H9 (cell line): ENCODE measurements around the gene CCNI2. TPM values are rescaled to one million over a fixed set of nuclear protein-coding genes. Genes with fewer than 3 reads are reported as not detected.

ENCODE experiments used
- DNase-seq: peaks from one replicate; pipeline ENCODE4 v3.0.0-alpha.2; 2017
- H2AFZ ChIP-seq: one replicate; pipeline ENCODE4 v1.6.1; 2013; ENCODE audit warnings: mild to moderate bottlenecking, low read length, control low read depth, moderate library complexity
- H2AK5ac ChIP-seq: 2 replicates; pipeline ENCODE4 v1.6.1; 2013; ENCODE audit warnings: low read length, control low read depth, mixed read lengths; ENCODE audit not compliant: insufficient read length
- H2BK120ac ChIP-seq: one replicate; pipeline ENCODE4 v1.6.1; 2013; ENCODE audit warnings: low read depth, mild to moderate bottlenecking, low read length, control low read depth, inconsistent platforms; ENCODE audit not compliant: poor library complexity, severe bottlenecking
- H2BK12ac ChIP-seq: 2 replicates; pipeline ENCODE4 v1.6.1; 2013; ENCODE audit warnings: low read length, control low read depth, mixed read lengths, low read depth; ENCODE audit not compliant: insufficient read length
- H2BK15ac ChIP-seq: 2 replicates; pipeline ENCODE4 v1.6.1; 2013; ENCODE audit warnings: low read depth, low read length, control low read depth
- H2BK20ac ChIP-seq: one replicate; pipeline ENCODE4 v1.6.1; 2013; ENCODE audit warnings: low read depth, mild to moderate bottlenecking, low read length, control low read depth, inconsistent platforms; ENCODE audit not compliant: poor library complexity, severe bottlenecking
- H2BK5ac ChIP-seq: 2 replicates; pipeline ENCODE4 v1.6.1; 2013; ENCODE audit warnings: low read length, control low read depth, mixed read lengths; ENCODE audit not compliant: insufficient read length
- H3K14ac ChIP-seq: 2 replicates; pipeline ENCODE4 v1.6.1; 2013; ENCODE audit warnings: low read length, control low read depth; ENCODE audit not compliant: insufficient read depth
- H3K18ac ChIP-seq: 2 replicates; pipeline ENCODE4 v1.6.1; 2013; ENCODE audit warnings: low read depth, mild to moderate bottlenecking, mixed read lengths, low read length, control low read depth; ENCODE audit not compliant: insufficient read length
- H3K23ac ChIP-seq: 2 replicates; pipeline ENCODE4 v1.6.1; 2013; ENCODE audit warnings: low read length, control low read depth, mixed read lengths, low read depth; ENCODE audit not compliant: insufficient read length
- H3K23me2 ChIP-seq: 2 replicates; pipeline ENCODE4 v1.6.1; 2013; ENCODE audit warnings: low read depth, mild to moderate bottlenecking, mixed read lengths, low read length, control low read depth; ENCODE audit not compliant: insufficient read length, poor library complexity, severe bottlenecking
- H3K27ac ChIP-seq: 2 replicates; pipeline ENCODE4 v1.5.1; 2013; ENCODE audit warnings: low read length, control low read depth, mixed read lengths, low read depth; ENCODE audit not compliant: insufficient read length
- H3K27me3 ChIP-seq: 2 replicates; pipeline ENCODE4 v1.6.1; 2013; ENCODE audit warnings: low read length, control low read depth, inconsistent platforms; ENCODE audit not compliant: insufficient read depth
- H3K4ac ChIP-seq: 2 replicates; pipeline ENCODE4 v1.6.1; 2013; ENCODE audit warnings: low read depth, mild to moderate bottlenecking, control low read depth, inconsistent platforms, low read length, moderate library complexity
- H3K4me1 ChIP-seq: 2 replicates; pipeline ENCODE4 v1.6.1; 2013; ENCODE audit warnings: low read length, control low read depth, inconsistent platforms; ENCODE audit not compliant: insufficient read depth
- H3K4me2 ChIP-seq: 2 replicates; pipeline ENCODE4 v1.6.1; 2013; ENCODE audit warnings: low read length, control low read depth, mixed read lengths; ENCODE audit not compliant: insufficient read length, insufficient read depth
- H3K56ac ChIP-seq: 2 replicates; pipeline ENCODE4 v1.6.1; 2013; ENCODE audit warnings: low read depth, mild to moderate bottlenecking, mixed read lengths, low read length, control low read depth; ENCODE audit not compliant: insufficient read length
- H3K79me1 ChIP-seq: 2 replicates; pipeline ENCODE4 v1.6.1; 2013; ENCODE audit warnings: low read depth, mild to moderate bottlenecking, moderate library complexity, low read length, control low read depth, inconsistent platforms; ENCODE audit not compliant: insufficient read depth, poor library complexity, severe bottlenecking
- H3K79me2 ChIP-seq: 2 replicates; pipeline ENCODE4 v1.6.1; 2013; ENCODE audit warnings: low read length, control low read depth, inconsistent platforms; ENCODE audit not compliant: insufficient read depth
- H3K9ac ChIP-seq: 2 replicates; pipeline ENCODE4 v1.6.1; 2013; ENCODE audit warnings: low read length, control low read depth, mixed read lengths; ENCODE audit not compliant: insufficient read length; ENCODE audit errors: extremely low read depth
- H3K9me3 ChIP-seq: one replicate; pipeline ENCODE4 v1.6.1; 2013; ENCODE audit warnings: low read depth, low read length, inconsistent platforms; ENCODE audit not compliant: control insufficient read depth
- H3T11ph ChIP-seq: one replicate; pipeline ENCODE4 v1.6.1; 2013; ENCODE audit warnings: mild to moderate bottlenecking, low read length, control low read depth, inconsistent platforms
- H4K20me1 ChIP-seq: one replicate; pipeline ENCODE4 v1.6.1; 2013; ENCODE audit not compliant: control insufficient read depth, insufficient read length, insufficient read depth
- H4K5ac ChIP-seq: 2 replicates; pipeline ENCODE4 v1.6.1; 2013; ENCODE audit warnings: low read depth, mild to moderate bottlenecking, mixed read lengths, low read length, control low read depth; ENCODE audit not compliant: insufficient read length
- H4K8ac ChIP-seq: replicated peaks from 2 replicates; pipeline ENCODE4 v1.6.1; 2013; ENCODE audit warnings: low read length, control low read depth, mixed read lengths, low read depth; ENCODE audit not compliant: insufficient read length
- H4K91ac ChIP-seq: 2 replicates; pipeline ENCODE4 v1.6.1; 2013; ENCODE audit warnings: low read depth, mild to moderate bottlenecking, moderate library complexity, mixed read lengths, low read length, control low read depth; ENCODE audit not compliant: insufficient read length
- H3K27ac Mint-ChIP-seq, 3 experiments: 2 replicates in 2 of 3; 3 replicates in 1 of 3; pipeline ENCODE4 v1.8.0; 2020 to 2021; ENCODE audit warnings: mixed read lengths in 3 of 3, mild to moderate bottlenecking in 1 of 3, moderate library complexity in 1 of 3
- H3K27me3 Mint-ChIP-seq: 2 replicates; pipeline ENCODE4 v1.8.0; 2021; ENCODE audit warnings: low read depth, mild to moderate bottlenecking, moderate library complexity, mixed read lengths
- H3K36me3 Mint-ChIP-seq, 3 experiments: 2 replicates in 2 of 3; 3 replicates in 1 of 3; pipeline ENCODE4 v1.8.0; 2020 to 2021; ENCODE audit warnings: low read depth in 3 of 3, mixed read lengths in 3 of 3; ENCODE audit not compliant: insufficient read depth in 1 of 3
- H3K4me1 Mint-ChIP-seq, 2 experiments: 2 replicates each; pipeline ENCODE4 v1.8.0; 2020; ENCODE audit warnings: mixed read lengths in 2 of 2
- H3K4me3 Mint-ChIP-seq, 2 experiments: 2 replicates in 1 of 2; 3 replicates in 1 of 2; pipeline ENCODE4 v1.8.0; 2020 to 2021; ENCODE audit warnings: mild to moderate bottlenecking in 2 of 2, mixed read lengths in 2 of 2, moderate library complexity in 1 of 2
- H3K9me3 Mint-ChIP-seq, 2 experiments: 2 replicates in 1 of 2; 3 replicates in 1 of 2; pipeline ENCODE4 v1.8.0; 2020; ENCODE audit warnings: mild to moderate bottlenecking in 2 of 2, mixed read lengths in 2 of 2, moderate library complexity in 1 of 2
- WGBS: extraction: QIAGEN DNeasy Blood & Tissue Kit; methylation state at CpG from one replicate; pipeline ENCODE4 v1.1.7; 2013; ENCODE audit warnings: missing lambda C conversion rate, low lambda C conversion rate, mixed read lengths; ENCODE audit not compliant: insufficient read length; ENCODE audit errors: extremely low coverage; 5-methylcytosine and 5-hydroxymethylcytosine counted together
- total RNA-seq: library from RNA; stranded (reverse); gene quantifications from 2 replicates; pipeline ENCODE4 v1.2.1, GENCODE V29; 2021
- TF ChIP-seq, protein P1 (sequence below): fragments of 200-600 bp; sonication (generic); conservative IDR thresholded peaks from 3 replicates; pipeline ENCODE4 v1.8.0; 2021; ENCODE audit warnings: antibody characterized with exemption, mild to moderate bottlenecking

The CCNI2 gene
- total RNA-seq, 1 experiment from 2014 or later = 0.57 TPM

DNA sequence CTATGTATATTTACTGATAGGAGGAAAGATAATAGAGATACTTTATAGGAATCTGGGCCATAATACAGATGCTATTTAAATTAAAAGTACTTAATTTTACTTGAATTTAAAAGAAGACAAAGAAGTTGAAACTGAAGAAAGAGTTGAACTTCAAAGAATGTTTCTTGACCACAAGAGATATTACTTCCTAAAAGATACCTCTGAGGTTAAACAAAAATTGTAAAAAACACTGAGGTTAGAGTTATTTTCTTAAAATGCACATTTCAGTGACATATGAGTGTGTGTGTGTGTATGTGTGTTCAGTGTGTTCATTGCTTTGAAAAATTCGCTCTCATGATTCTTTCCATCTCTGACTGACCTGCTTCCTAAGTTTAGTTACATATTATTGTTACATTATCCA lies 33.4 kb downstream of the CCNI2 start:
- H3K4me2 ChIP-seq = no peak overlapping the region
- H2AK5ac ChIP-seq = no peak overlapping the region
- no peak overlapping the region for H3K18ac ChIP-seq
- no peak for DNase-seq
- H3K4ac ChIP-seq = no peak overlapping the region
- no peak overlapping the region for H3K4me3 Mint-ChIP-seq
- no peaks in the 10 kb centered on the region for H4K20me1 ChIP-seq
- peaks cover 12 to 14% of the 10 kb centered on the region in 2 experiments for H3K4me1 Mint-ChIP-seq
- TF ChIP-seq, protein P1, sequence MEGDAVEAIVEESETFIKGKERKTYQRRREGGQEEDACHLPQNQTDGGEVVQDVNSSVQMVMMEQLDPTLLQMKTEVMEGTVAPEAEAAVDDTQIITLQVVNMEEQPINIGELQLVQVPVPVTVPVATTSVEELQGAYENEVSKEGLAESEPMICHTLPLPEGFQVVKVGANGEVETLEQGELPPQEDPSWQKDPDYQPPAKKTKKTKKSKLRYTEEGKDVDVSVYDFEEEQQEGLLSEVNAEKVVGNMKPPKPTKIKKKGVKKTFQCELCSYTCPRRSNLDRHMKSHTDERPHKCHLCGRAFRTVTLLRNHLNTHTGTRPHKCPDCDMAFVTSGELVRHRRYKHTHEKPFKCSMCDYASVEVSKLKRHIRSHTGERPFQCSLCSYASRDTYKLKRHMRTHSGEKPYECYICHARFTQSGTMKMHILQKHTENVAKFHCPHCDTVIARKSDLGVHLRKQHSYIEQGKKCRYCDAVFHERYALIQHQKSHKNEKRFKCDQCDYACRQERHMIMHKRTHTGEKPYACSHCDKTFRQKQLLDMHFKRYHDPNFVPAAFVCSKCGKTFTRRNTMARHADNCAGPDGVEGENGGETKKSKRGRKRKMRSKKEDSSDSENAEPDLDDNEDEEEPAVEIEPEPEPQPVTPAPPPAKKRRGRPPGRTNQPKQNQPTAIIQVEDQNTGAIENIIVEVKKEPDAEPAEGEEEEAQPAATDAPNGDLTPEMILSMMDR = no peak
- peaks cover 16% of the 10 kb centered on the region; the same call in 1 of the 2 replicates for H3K27me3 ChIP-seq
- H3K9me3 Mint-ChIP-seq = no peaks in the 10 kb centered on the region; a peak in 1 of 5 replicates
- H3K36me3 Mint-ChIP-seq = no peaks in the 10 kb centered on the region
- H2BK15ac ChIP-seq = no peak overlapping the region
- H3K56ac ChIP-seq = no peak overlapping the region
- H2BK12ac ChIP-seq = no peak overlapping the region
- H4K5ac ChIP-seq = no peak overlapping the region
- H2BK120ac ChIP-seq = no peak overlapping the region
- no peak overlapping the region for H3K23ac ChIP-seq
- no peak overlapping the region for H2BK20ac ChIP-seq
- H3K4me1 ChIP-seq = peaks cover 4% of the 10 kb centered on the region; the same call in 1 of the 2 replicates
- H3K27ac Mint-ChIP-seq = no peak overlapping the region
- H3K9me3 ChIP-seq = no peaks in the 10 kb centered on the region
- H2BK5ac ChIP-seq = no peak overlapping the region
- H3K14ac ChIP-seq = no peak overlapping the region
- no peak overlapping the region for H3T11ph ChIP-seq
- peaks cover 13% of the 10 kb centered on the region for H3K23me2 ChIP-seq
- H3K79me2 ChIP-seq = no peaks in the 10 kb centered on the region
- H2AFZ ChIP-seq = no peak overlapping the region
- no peak overlapping the region for H4K8ac ChIP-seq
- no peak overlapping the region for H3K9ac ChIP-seq
- H4K91ac ChIP-seq = no peak overlapping the region
- peaks cover 50% of the 10 kb centered on the region for H3K27me3 Mint-ChIP-seq
- no peak overlapping the region for H3K27ac ChIP-seq
- WGBS = no CpG with 5 or more reads among the region's 1 CpG
- H3K79me1 ChIP-seq = no peaks in the 10 kb centered on the region
